Keratinocyte (primary cell): ENCODE results near the gene AKAP6. TPM values are rescaled to one million over a fixed set of nuclear protein-coding genes. Genes with fewer than 3 reads are reported as not detected.

ENCODE experiments used
- DNase-seq: peaks from one replicate; pipeline ENCODE4 v3.0.0-alpha.2; 2011; ENCODE audit warnings: low read depth, missing footprints, low spot score
- FAIRE-seq: peaks from 2 replicates; lab custom pipeline; 2011; peaks lifted over from hg19 to GRCh38; lab: Jason Lieb, UNC
- H2AFZ ChIP-seq: 2 replicates; pipeline ENCODE4 v1.6.0; 2012; ENCODE audit warnings: low read length, control low read depth, inconsistent platforms; ENCODE audit not compliant: control insufficient read depth
- H3K27ac ChIP-seq: 2 replicates; pipeline ENCODE4 v1.5.1; 2011; ENCODE audit warnings: low read length; ENCODE audit not compliant: control insufficient read depth, insufficient read depth
- H3K27me3 ChIP-seq: 3 replicates; pipeline ENCODE4 v1.6.0; 2011; ENCODE audit warnings: low read length; ENCODE audit not compliant: control insufficient read depth, insufficient read depth; ENCODE audit errors: extremely low read depth
- H3K36me3 ChIP-seq, 2 experiments: 2 replicates in 1 of 2; 3 replicates in 1 of 2; pipeline ENCODE4 v1.5.1; 2011; ENCODE audit warnings: low read length in 2 of 2, mild to moderate bottlenecking in 1 of 2; ENCODE audit not compliant: control insufficient read depth in 2 of 2, insufficient read depth in 2 of 2; ENCODE audit errors: extremely low read depth in 1 of 2
- H3K4me1 ChIP-seq: 3 replicates; pipeline ENCODE4 v1.5.1; 2011; ENCODE audit warnings: low read length; ENCODE audit not compliant: control insufficient read depth, insufficient read depth; ENCODE audit errors: extremely low read depth
- H3K4me2 ChIP-seq: 3 replicates; pipeline ENCODE4 v1.6.0; 2011; ENCODE audit warnings: low read depth, low read length; ENCODE audit not compliant: control insufficient read depth, insufficient read depth; ENCODE audit errors: extremely low read depth
- H3K4me3 ChIP-seq, 3 experiments: fragments of 200-600 bp in 1 of 3; sonication (generic) in 1 of 3; 2 replicates in 2 of 3; 3 replicates in 1 of 3; pipeline ENCODE4 v1.5.1; 2011 to 2016; ENCODE audit warnings: low read length in 3 of 3, mild to moderate bottlenecking in 3 of 3, control low read depth in 2 of 3, inconsistent platforms in 1 of 3, low read depth in 1 of 3, mixed read lengths in 1 of 3, mixed run types in 1 of 3, moderate library complexity in 1 of 3; ENCODE audit not compliant: control insufficient read depth in 2 of 3, insufficient read depth in 2 of 3; ENCODE audit errors: extremely low read depth in 1 of 3
- H3K79me2 ChIP-seq: 2 replicates; pipeline ENCODE4 v1.6.0; 2012; ENCODE audit warnings: low read length; ENCODE audit not compliant: control insufficient read depth, insufficient read depth
- H3K9ac ChIP-seq: 3 replicates; pipeline ENCODE4 v1.6.0; 2011; ENCODE audit warnings: low read length; ENCODE audit not compliant: control insufficient read depth, insufficient read depth; ENCODE audit errors: extremely low read depth
- H3K9me1 ChIP-seq: 3 replicates; pipeline ENCODE4 v1.6.0; 2011; ENCODE audit warnings: low read length; ENCODE audit not compliant: control insufficient read depth, insufficient read depth; ENCODE audit errors: extremely low read depth
- H3K9me3 ChIP-seq: 2 replicates; pipeline ENCODE4 v1.5.1; 2012; ENCODE audit warnings: low read depth, low read length; ENCODE audit not compliant: control insufficient read depth
- H4K20me1 ChIP-seq: 3 replicates; pipeline ENCODE4 v1.6.0; 2011; ENCODE audit warnings: low read length; ENCODE audit not compliant: control insufficient read depth, insufficient read depth; ENCODE audit errors: extremely low read depth
- CTCF ChIP-seq, 3 experiments: IDR thresholded peaks in 1 of 3; conservative IDR thresholded peaks in 1 of 3; optimal IDR thresholded peaks in 1 of 3; 2 replicates in 2 of 3; 3 replicates in 1 of 3; pipeline versions ENCODE3 to v1.5.1; 2011; ENCODE audit warnings: low read length in 3 of 3, mild to moderate bottlenecking in 3 of 3, moderate library complexity in 2 of 3, control low read depth in 1 of 3, inconsistent platforms in 1 of 3; ENCODE audit not compliant: insufficient read depth in 2 of 3; ENCODE audit errors: extremely low read depth in 1 of 3
- EZH2 ChIP-seq: IDR thresholded peaks from one replicate; pipeline ENCODE4 v1.6.1; 2012; ENCODE audit warnings: inconsistent platforms, mild to moderate bottlenecking, low read length, moderate library complexity
- dilution Hi-C: fragments of 300-500 bp; cut with MboI; formaldehyde crosslinking; loops from one replicate; pipeline ENCODE4 v1.7.0; 2020; ENCODE audit warnings: low sequenced_read_pairs; ENCODE audit not compliant: extremely low pct_ligation_motif_present
- polyA plus RNA-seq, 5 experiments: library from polyadenylated mRNA; depleted of rRNA in 3 of 5; stranded (reverse) in 3 of 5; stranded (forward) in 1 of 5; unstranded in 1 of 5; fragments of >200 nt; gene quantifications; 1 replicate in 1 of 5; 2 replicates in 3 of 5; 3 replicates in 1 of 5; pipeline versions ENCODE4 v1.2.1 to v1.2.3, GENCODE V29; 2011 to 2012; ENCODE audit warnings: missing spikeins in 2 of 5, low read depth in 1 of 5, low replicate concordance in 1 of 5

The AKAP6 gene
- polyA plus RNA-seq, 1 donor (not counting 4 experiments of a cell fraction or from before 2014, with no cell fraction given): 2.0 TPM

GRCh38 chr14:32432813-32433538 lies 103.9 kb downstream of the AKAP6 start:
- no peak for FAIRE-seq
- Histone ChIP-seq H3K9me3 (no peaks in the 10 kb centered on the region), H3K4me3 (no peak overlapping the region)

DNA sequence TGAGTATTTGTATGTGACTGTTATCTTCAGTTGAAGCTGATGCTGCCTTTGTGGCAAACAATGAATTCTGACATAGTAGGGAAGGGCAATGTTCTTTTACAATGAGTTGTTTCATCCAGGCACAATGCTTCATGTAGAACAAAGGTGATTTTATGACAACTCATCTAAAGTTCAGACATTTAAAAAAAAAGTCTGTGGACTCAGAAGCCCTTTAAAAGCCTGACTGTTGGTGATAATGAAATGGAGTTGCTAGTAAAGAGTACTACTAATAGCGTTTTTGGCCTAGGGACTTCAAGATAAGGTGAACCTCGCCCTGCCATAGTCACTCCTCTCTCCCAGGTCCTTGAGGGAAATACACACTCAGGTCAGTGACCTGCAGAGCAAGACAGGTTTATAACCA lies 105.1 kb downstream of the AKAP6 start:
- Histone ChIP-seq H3K4me3 (no peak overlapping the region), H3K27me3 (no peaks in the 10 kb centered on the region), H3K79me2 (no peaks in the 10 kb centered on the region), H3K4me1 (no peaks in the 10 kb centered on the region), H3K9ac (no peak overlapping the region), H4K20me1 (no peaks in the 10 kb centered on the region), H3K27ac (no peak overlapping the region), H3K4me2 (no peak overlapping the region), H3K9me1 (no peaks in the 10 kb centered on the region), H3K36me3 (no peaks in the 10 kb centered on the region), H2AFZ (no peak overlapping the region), H3K9me3 (no peaks in the 10 kb centered on the region)
- dilution Hi-C loops: no loop called here
- FAIRE-seq (no peak), DNase-seq (no peak)
- TF ChIP-seq CTCF (optimal IDR thresholded peaks at IDR 0.05 in 1 of 3, IDR thresholded peaks at IDR 0.05 in 1 of 3, conservative IDR thresholded peaks at IDR 0.05 in 1 of 3; ENCODE audit: extremely low read depth in 1 of 3, insufficient read depth in 2 of 3, low read length in 3 of 3) (no peak), EZH2 (no peak)

More at GRCh38 chr14:32432813-32433538, 103.9 kb downstream of the AKAP6 start:
- Histone ChIP-seq H3K27ac (no peak overlapping the region), H2AFZ (no peak overlapping the region), H3K9ac (no peak overlapping the region), H3K4me2 (no peak overlapping the region), H3K27me3 (no peaks in the 10 kb centered on the region), H3K79me2 (no peaks in the 10 kb centered on the region), H3K36me3 (no peaks in the 10 kb centered on the region), H3K9me1 (no peaks in the 10 kb centered on the region), H4K20me1 (no peaks in the 10 kb centered on the region), H3K4me1 (no peaks in the 10 kb centered on the region)
- no peak for DNase-seq
- TF ChIP-seq CTCF (optimal IDR thresholded peaks at IDR 0.05 in 1 of 3, IDR thresholded peaks at IDR 0.05 in 1 of 3, conservative IDR thresholded peaks at IDR 0.05 in 1 of 3; ENCODE audit: extremely low read depth in 1 of 3, insufficient read depth in 2 of 3, low read length in 3 of 3) (no peak), EZH2 (no peak)
- dilution Hi-C loops: no loop called here
